HG03460 (cell line): Measurements from ENCODE around the gene MMP24.
"Not testable (repeated sequence)": the region's sequence is repeated elsewhere in the genome, so short reads cannot be mapped to it uniquely, and the experiment has no call there.

ENCODE experiments used
- ATAC-seq: cut with Tn5 transposase; IDR thresholded peaks from one replicate; pipeline ENCODE4 v1.9.1; 2021; ENCODE audit not compliant: unreplicated experiment

Gene MMP24

DNA sequence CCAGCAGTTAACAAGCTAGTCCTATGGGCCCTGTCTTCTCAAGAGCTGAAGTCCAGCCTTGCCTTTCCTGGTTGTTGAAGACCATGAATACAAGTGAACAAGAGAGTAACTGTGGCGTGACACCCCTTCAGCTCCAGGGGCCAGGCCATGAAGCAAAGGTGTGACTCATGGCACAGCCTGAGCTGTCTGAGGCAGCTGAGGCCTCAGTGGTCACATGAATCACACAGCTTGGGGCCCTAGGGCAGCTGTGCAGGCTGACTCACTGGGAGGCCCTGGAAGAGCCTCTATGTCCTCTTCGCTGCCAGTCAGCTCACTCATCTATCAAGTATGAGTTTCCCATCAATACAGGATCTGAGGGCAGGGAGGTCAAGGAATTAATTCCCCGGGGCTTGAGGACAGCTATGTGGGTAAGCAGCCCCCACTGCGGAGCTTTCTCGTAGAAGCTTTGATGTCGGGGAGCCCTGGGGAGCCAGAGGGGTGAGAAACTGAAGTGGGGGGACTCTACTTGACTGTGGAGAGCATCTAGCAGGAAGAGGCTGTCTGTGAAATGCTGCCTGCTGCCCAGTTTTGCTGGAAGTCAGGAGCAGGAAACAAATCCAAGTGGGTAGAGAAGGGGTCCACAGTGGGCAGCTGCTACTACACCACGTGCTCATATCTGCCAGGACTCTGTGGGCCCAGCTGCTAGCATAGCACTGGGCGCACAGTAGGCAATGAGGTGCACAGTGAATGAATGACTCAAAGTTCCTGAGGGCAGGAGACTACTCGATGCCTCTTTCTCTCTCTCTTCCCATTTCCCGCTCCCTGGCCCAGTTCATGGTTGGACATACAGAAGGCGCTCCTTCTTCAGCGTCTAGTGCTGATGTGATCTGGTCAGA lies 79.4 kb downstream of the MMP24 start:
- ATAC-seq, result no peak

DNA sequence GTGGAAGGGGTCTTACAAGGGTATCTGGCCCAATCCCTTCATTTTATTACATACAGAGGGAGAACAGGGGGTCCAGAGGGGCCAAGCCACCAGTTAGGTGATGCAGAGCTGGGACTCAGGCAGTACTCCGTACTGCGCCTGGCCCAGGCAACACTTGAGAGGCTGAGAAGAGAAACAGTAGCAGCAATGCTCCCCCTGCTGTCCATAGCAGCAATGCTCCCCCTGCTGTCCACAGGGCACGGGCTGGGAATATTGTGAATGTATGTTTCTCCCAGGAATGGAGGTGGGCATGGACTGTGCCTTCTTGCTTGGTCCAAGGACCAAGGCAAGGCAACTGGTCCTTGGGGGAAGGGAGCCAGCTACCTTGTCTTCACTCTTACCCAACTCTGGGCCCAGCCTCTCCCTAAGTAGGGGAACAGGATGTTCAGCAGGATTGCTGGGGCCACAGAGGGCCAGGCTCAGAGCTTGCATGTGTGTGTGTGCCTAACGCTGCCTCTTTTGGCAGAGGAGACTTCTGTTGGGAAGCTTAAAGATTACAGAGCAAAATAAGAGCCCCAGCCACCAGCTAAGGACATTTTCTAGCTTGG lies 80.5 kb downstream of the MMP24 start:
- no peak for ATAC-seq

DNA sequence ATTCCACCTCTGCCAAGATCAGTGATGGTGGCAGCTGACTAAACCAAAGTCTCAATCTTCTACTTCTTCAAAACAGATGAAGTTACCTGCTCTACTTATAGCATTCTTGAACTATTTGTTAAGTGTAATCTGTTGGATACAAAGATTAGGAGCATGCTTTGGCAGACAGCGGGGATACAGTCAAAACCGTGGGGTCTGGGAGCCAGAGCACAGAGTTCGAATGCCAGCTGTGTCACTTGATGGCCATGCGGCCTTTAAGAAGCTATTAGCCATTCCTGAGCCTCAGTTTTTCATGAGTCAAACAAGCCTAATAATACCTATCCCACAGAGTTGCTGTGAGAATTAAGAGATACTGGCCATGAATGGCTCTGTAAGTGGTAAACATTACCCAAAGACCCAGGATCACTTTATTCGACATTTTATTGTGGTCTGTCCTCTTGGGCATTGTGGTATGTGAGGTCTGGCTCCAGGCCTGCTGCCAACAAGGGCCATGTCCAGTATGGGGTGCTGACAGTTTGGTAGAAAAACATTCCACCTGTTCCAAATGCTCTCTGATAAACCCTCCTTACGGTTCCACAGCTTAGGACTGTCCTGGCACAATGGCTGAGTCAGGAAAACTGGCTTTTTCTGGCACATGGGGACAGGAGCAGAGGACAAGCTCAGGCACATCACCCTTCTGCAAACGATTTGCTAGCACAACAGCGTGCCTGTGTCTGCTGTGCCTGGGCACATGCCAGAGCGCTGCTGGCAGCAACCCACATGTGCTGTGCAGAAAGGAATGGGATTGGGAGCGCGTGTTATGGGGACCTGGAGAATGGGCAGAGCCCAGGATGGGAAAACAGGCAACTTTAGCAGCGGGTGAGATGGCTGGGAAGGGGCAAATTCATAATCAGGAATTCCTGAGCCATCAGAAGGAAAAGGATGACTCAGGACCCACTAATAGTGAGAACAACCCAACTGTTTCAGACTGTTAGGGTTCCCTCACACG lies 81.5 kb downstream of the MMP24 start:
- ATAC-seq, result no peak

DNA sequence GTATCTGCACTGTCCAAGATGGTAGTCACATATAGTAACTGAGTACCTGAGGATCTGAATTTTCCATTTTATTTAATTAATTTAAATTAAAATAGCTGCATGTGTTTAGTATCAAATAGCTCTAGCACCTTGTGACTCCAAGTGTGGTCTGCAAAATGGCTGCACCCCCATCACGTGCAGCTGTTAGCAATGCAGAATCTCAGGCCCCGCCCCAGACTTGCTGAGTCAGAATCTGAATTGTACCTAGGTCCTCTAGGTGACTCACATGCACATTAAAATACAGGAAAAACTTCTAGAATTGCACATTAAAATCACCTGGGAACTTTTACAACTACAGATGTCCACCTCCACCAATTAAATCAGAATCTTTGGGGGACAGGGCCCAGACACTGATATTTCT lies 84.9 kb downstream of the MMP24 start:
- no peak for ATAC-seq

DNA sequence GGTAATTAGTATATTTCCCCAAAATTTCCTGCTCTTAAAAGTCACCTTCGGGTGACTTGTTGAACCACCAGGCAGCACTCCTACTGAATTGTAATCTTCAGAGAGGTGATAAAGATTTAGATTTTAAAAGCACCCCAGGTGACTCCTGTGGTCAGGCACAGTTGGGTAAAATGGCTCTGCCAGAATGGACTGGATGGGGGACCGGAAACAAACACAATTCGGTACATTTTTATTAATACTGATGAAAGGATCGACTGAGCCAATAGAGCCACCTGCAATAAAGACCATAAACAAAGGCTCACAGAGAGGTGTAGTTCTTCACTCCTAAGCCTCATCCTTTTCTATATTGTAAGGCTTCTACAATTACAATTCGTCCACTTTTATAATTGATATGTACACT lies 85.3 kb downstream of the MMP24 start:
- no peak for ATAC-seq

DNA sequence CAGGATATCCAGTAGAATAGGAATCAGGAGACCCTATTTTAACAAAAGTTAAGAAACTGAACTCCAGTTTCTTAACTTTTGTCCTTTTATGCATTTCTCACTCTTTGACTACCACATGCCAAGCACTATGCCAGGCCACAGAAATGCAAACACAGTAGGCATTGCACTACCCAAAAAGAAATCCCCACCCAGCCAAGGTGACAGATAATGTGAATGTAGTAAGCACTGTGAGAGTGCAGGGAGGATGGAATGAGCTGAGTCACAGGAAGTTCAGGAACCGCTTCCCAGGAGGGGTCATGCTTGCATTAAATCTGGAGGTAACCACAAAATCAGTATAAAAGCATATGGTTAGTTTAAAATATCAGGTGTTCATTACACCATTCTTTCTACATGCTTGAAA lies 85.8 kb downstream of the MMP24 start:
- no peak for ATAC-seq

DNA sequence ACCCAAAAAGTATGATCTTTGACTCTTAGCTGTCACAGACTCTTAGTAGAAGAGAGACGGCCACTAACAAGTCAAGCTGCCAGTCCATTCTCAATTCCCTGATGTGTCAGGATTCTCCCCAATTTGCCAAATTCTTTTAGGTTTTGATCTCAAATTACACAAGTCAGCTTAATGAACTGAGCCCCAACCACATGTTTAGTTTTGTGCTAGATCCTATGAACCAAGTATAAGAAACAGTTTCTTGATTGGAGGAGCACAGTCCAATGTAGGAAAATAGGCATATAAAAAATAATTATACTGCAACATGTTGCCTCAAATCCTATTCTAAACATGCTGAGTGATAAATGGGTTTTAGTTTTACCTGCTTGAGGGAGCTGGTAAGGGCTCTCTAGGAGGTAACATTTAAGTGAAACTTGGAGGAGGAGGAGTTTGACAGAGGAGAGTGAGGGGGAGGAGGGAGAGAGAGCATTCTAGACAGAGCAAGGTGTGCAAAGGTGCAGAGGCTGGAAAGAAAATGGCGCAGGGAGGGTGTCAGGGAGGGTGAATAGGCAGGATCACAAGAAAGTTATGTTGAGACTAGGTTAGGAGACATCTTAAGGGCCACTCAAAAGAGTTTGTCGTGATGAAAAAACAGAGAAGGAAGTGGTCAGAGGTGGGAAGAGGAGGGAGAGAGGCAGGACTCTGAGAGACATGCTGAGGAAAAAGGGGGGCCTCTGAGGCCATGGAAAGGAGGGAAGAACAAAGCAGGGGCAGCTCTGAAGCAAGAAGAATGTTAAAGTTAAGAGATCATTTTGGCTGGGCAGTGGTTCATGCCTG lies 88.5 kb downstream of the MMP24 start:
- no peak for ATAC-seq

DNA sequence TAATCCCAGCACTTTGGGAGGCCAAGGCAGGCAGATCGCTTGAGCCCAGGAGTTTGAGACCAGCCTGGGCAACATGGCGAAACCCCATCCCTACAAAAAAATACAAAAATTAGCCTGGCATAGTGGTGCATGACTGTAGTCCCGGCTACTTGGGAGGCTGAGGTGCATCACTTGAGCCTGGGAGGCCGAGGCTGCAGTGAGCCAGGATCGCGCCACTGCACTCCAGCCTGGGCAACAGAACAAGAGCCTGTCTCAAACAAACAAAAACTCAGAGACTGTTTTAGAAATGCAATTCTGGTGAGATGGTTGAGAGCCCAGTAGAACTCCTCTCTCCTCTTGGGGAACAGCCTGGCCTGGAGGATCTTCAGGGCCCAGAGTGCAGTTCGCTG lies 89.1 kb downstream of the MMP24 start:
- not testable (repeated sequence) for ATAC-seq

DNA sequence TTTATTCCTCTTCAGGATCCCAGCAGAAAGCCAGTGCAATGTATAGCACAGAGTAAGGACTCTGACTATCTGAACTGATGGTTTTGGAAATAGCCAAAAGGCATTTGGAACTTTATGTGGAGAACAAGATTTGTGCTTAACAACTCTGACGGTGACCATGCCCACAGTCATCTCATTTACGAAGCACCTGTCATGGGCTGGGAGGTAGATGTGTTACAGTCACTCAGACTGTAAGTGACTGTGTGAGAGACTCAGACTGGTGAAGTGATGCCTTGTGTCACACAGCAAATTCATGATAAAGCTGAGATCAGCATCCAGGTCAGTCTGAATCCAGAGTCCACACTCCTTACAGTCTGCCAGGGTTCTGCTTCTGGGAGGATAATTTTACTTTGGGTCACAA lies 89.6 kb downstream of the MMP24 start:
- no peak for ATAC-seq

DNA sequence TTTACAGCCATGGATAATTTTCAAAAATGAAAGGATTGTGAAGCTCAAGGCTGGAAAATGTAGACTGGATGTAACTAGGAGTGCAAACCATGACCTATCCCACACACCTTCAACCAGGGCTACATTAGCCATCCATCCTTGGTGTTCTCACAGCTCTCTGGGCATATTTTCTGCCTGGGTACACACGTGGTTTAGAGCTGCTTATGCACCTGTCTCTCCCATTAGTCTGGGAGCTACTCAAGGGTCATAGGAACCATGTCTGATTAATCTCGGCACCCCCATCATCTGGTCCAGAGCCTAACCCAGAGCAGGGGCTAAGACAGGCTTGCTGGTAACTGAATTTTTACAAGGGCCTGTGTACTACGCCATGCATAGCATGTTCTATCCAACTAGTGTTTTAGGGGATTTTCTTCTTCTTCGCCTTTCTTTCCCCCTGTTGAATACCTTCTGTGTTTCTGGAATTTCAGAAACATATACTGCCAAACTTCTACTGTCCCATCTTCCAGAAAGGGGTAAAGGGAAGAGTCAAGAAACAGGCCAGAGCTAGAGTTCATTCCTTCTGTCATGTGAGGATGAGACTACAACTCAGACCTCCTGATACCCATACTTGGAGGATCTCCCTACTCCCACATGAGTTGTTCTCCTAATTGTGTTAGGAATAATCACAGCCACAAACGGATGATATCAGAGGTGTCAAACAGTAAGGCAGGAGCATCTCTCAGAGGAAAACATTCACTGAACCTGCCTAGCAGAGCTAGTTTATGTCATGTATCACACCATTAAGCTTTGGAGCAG lies 91.1 kb downstream of the MMP24 start:
- no peak for ATAC-seq

DNA sequence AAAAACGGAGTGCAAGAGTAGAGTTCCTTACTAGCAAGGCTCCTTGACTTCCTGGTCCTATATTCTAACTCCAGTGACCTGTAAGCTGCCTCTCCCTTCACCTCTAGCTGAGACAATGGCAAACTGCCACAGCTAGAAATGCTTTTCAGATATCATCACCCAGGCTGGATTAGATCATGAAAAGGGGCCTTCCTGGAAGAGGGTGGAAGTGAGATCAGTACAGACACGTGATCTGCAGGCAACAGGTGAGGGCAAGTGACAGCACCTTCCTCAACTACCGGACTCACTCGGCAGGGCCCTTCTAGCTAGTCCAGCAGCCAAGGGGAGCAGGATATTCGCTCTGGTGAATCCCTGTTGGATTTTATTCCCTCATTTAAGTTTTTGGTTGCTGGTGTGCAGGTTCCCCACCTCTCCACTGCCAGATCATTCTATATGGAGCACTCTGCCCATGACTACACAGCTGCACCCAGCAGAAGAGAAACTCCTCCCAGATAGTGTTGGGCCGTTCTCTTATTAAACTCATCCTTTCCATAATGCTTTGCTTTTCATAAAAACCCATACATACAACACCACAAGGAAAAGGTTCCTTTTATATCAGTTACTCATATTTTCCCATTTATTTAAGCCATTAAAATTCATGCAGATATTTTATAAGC lies 92.1 kb downstream of the MMP24 start:
- ATAC-seq, result no peak

DNA sequence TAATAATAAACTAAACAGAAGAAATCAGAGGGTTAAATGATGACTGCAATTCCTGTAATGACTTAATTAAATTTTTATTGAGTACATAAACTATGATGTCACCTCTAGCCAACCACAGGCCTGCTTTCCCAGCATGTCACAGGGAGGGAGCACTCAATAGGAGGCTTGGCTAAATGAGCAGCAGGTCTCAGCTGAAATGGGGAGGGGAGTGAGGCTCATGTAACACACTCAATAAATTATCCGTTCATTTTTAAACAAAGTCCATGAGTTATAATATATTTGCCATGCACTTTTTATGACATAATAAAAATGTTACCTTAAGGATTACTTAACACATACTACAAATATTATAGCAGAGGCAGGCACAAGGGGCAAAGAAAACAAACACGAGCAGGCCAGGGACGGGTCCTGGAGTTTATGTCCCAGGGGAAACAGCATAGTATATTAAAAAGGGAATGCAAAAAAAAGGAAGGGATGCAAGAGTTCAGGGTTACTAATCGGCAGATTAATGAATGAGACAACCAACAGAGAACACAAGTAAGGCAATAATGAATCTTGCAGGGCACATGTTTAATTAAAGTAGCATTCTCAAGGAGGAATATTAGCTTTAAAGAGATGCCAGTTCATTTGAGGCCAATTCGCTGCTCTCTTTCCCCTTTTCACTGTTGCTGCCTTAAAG lies 92.8 kb downstream of the MMP24 start:
- ATAC-seq, result no peak

DNA sequence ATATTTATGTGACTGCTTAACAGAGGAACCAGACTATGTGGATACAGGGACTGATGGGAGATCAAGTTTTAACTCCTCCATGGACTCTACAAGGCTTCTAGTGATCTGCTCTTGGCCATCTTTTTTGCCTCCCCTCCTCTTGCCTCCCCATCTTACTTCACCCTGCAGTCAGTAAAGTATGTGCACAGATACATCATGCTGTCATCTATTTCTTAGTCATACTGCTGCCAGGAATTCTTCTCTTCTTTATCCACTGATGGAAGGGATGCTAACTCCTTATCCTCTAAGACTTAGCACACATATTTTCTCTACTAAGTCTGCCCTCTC lies 93.3 kb downstream of the MMP24 start:
- ATAC-seq, result no peak

DNA sequence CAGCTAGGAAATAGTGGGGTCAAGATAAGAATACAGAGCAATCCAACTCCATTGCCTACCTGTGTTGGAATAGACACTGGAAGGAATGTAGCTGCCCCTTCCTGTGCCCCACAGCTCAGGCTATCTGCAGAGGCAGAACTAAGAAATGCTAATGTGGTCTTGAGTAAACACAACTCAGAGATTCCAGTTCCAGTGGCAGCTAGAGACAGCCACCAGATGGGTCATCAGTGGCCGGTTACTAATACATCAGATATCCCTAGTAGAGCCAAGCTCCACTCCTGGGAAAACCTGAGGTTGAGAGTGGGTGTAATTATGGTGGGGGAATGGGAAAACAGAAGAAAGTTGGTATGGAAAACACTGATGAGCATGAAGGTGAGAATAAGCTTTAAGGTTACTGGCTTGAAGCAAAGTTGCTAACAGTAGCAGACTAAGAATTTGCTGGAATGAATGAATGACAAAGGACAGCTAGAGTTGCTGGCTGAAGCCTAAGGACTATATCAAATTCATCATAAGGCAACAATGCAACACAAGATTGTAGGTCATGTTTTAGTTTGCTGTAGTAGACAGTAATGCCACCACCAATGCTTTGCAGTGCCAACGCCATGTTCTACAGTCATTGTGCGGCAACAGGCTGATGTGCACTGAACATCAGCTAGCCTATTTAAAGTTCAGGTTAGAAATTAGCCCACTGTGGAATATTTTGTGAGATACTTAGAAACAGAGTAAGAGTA lies 94.1 kb downstream of the MMP24 start:
- no peak for ATAC-seq

DNA sequence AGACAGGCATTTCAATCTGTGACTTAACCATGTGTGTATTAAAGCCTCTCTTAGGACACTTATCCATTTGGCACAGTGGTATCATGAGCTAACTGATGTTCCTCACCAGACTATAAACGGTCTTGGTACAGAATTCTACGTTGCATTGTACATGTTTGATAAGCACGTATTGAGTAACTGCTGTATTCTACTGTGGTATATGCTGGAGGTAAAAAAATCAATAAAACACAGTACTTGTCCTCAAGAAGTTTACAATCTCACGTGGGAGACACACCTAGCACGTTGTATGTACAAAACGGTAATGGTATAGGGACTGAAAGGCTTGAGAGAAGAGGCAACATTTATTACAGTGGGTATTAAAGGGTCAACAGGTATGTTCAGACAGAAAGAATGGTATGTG lies 98.9 kb downstream of the MMP24 start:
- ATAC-seq, result no peak

DNA sequence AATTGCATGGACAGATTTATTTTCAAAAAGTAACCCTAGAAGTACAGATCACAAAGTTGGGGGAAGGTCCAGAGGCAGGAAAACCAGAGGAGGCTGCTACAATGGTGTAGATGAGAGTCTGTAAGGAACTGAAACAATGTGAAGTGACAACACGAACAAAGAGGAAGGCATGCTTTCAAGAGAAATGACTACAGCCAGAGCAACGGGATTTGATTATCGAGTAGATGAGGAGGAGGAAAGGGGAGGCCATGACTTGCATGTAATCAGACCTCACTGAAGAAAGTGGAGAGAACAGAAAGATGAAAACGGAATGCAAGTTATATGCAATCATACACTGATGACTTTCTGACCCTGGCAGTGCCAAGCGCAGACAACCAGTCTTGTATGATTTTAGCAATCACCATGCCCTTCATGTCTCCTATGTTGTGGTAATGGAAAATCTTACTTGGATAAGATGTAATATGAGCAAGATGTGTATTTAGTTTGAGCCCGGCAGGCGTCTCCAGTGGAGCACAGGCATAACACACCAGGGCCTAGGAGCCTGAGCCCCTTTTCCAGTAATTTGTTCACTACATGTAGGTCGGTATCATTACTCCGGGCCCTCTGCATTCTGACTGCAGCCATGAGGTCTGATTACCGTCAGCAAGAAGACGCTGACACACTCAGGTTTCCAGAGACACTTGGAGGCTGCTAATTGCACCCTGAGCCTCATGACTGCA lies 99.7 kb downstream of the MMP24 start:
- no peak for ATAC-seq
